IgD-negative memory B cell (primary cell): ENCODE measurements around the gene AKT2. TPM values are rescaled to one million over a fixed set of nuclear protein-coding genes. Genes with fewer than 3 reads are reported as not detected.

Source experiments
- H3K27ac Mint-ChIP-seq, 3 donors: one replicate each; pipeline ENCODE4 v1.8.0; 2020 to 2022; ENCODE audit warnings: mild to moderate bottlenecking in 3 of 3, mixed read lengths in 3 of 3, moderate library complexity in 1 of 3
- H3K27me3 Mint-ChIP-seq: one replicate; pipeline ENCODE4 v1.8.0; 2021; ENCODE audit warnings: mixed read lengths
- H3K36me3 Mint-ChIP-seq: one replicate; pipeline ENCODE4 v1.8.0; 2020; ENCODE audit warnings: mild to moderate bottlenecking, mixed read lengths
- H3K4me1 Mint-ChIP-seq, 3 donors: one replicate each; pipeline ENCODE4 v1.8.0; 2020 to 2022; ENCODE audit warnings: mixed read lengths in 3 of 3, mild to moderate bottlenecking in 1 of 3
- H3K4me3 Mint-ChIP-seq, 4 donors: one replicate each; pipeline ENCODE4 v1.8.0; 2020 to 2022; ENCODE audit warnings: mild to moderate bottlenecking in 4 of 4, mixed read lengths in 4 of 4, moderate library complexity in 3 of 4
- H3K9me3 Mint-ChIP-seq, 3 donors: one replicate each; pipeline ENCODE4 v1.8.0; 2020 to 2021; ENCODE audit warnings: mixed read lengths in 3 of 3, mild to moderate bottlenecking in 1 of 3
- polyA plus RNA-seq: library from polyadenylated mRNA; unstranded; fragments of 300-500 nt; fragmentation: Illumina TruSeq; gene quantifications from one replicate; pipeline ENCODE4 v1.2.3, GENCODE V29; 2021

The AKT2 gene
- polyA plus RNA-seq, 1 donor from 2014 or later = 28.1 TPM

DNA sequence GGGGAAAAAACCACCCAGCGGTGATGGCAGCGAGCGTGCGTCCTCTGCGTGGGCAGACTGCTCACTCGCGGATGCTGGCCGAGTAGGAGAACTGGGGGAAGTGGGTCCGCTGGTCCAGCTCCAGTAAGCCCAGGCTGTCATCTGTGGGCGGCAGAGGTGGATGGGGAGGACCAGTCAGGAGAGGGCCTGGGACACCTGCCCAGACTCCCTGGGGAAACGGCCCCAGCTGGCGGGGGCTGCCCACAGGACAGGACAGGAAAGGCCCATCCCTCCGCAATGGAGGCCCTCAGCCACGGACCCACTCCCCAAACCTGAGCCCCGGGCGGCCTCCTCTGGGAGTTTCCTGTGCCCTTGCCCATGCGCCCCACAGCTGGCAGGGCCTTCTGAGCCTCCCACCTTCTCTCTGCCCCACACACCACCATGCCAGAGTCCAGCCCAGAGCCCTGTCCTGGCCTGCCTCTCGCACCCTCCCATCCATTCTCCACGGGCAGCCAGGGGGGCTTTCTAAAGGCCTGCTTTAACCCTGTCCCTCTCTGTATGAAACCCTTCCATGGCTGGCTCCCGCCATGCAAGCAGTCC is 51.2 kb downstream of the AKT2 start:
- Mint-ChIP-seq H3K27ac (no peak overlapping the region), H3K4me1 (peaks cover 0 to 4% (median 0%) of the 10 kb centered on the region in 3 donors), H3K36me3 (peaks cover 2% of the 10 kb centered on the region), H3K4me3 (no peak overlapping the region), H3K27me3 (no peaks in the 10 kb centered on the region), H3K9me3 (no peaks in the 10 kb centered on the region)

DNA sequence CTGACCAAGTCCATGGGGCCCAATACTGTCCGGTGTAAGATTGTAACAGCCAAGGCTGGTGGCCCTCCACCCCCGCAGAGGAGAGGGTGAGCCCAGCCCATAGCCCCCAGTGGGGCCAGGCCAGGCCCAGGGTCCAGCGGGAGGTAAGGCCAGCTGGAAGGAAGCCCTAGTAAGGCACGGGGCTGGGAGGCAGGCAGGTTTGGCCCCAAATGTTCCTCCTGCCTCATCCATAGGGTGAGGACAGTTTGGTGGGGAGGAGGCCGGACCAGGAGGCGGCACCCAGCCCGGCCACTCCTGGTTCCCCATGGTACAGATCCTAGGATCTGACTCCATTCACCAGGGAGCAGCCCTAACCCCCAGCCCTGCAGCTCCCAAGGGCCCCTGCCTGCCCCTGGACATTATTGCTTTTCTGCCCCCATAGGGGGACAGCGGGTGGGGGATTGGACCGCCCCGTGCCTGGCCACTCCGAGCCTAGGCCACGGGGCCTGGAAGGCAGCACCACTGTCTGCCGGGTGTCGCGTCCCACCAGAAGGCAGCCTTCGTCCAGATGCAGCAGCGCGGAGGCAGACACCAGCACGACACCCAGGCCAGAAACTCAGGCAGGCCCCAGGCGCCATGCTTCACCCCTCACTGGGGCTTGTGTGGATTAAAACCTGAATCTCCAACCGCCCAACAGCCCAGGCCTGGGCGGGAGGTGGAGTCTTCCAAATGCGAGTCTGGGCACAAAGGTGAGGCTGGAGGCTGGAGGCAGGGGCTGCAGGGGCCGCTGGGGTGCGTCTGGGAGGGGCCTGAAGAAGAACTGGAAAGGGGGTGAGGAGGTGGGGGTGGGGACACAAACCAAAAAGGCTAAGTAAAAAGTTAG is 52.0 kb downstream of the AKT2 start:
- Mint-ChIP-seq H3K9me3 (no peaks in the 10 kb centered on the region), H3K4me3 (no peak overlapping the region), H3K4me1 (peaks cover 0 to 4% (median 0%) of the 10 kb centered on the region in 3 donors), H3K27ac (no peak overlapping the region), H3K27me3 (no peaks in the 10 kb centered on the region), H3K36me3 (peaks cover 2% of the 10 kb centered on the region)

DNA sequence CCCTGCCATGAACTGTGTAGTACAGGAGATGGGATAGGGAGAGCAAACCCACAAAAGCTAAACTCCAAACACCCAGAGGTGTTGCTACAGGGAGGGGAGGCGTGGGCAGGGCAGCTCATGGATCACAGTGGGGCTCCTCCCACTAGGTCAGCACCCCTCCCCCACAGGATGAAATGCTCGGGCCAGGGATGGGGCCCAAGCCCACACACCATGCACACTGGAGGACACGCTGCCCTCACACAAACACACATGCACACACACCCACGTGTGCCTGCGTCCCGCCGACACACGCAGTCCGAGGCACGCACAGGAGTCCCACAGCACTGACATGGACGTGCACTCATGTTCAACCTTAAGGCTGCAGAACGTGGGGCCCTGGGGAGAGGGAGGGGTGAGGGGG is 52.7 kb downstream of the AKT2 start:
- no peaks in the 10 kb centered on the region for H3K27me3 Mint-ChIP-seq
- H3K4me1 Mint-ChIP-seq = peaks cover 0 to 4% (median 0%) of the 10 kb centered on the region in 3 donors
- no peaks in the 10 kb centered on the region for H3K9me3 Mint-ChIP-seq
- no peak overlapping the region for H3K4me3 Mint-ChIP-seq
- no peak overlapping the region for H3K27ac Mint-ChIP-seq
- peaks cover 2% of the 10 kb centered on the region for H3K36me3 Mint-ChIP-seq

- Mint-ChIP-seq H3K27me3 (peaks cover 5% of the 10 kb centered on the region), H3K36me3 (peaks cover 2% of the 10 kb centered on the region), H3K9me3 (no peaks in the 10 kb centered on the region), H3K27ac (no peak overlapping the region), H3K4me3 (no peak overlapping the region), H3K4me1 (peaks cover 0 to 6% (median 0%) of the 10 kb centered on the region in 3 donors)
These were observed 53.4 kb downstream of the AKT2 start for GRCh38 chr19:40231544-40232424.

GRCh38 chr19:40231057-40231456 is 54.1 kb downstream of the AKT2 start:
- peaks cover under 1 to 8% (median under 1%) of the 10 kb centered on the region in 3 donors for H3K4me1 Mint-ChIP-seq
- H3K27ac Mint-ChIP-seq = peak overlapping the region in 1 of 3 donors; percentile 53
- peaks cover 2% of the 10 kb centered on the region for H3K36me3 Mint-ChIP-seq
- no peaks in the 10 kb centered on the region for H3K9me3 Mint-ChIP-seq
- H3K4me3 Mint-ChIP-seq = no peak overlapping the region
- peaks cover 7% of the 10 kb centered on the region for H3K27me3 Mint-ChIP-seq

DNA sequence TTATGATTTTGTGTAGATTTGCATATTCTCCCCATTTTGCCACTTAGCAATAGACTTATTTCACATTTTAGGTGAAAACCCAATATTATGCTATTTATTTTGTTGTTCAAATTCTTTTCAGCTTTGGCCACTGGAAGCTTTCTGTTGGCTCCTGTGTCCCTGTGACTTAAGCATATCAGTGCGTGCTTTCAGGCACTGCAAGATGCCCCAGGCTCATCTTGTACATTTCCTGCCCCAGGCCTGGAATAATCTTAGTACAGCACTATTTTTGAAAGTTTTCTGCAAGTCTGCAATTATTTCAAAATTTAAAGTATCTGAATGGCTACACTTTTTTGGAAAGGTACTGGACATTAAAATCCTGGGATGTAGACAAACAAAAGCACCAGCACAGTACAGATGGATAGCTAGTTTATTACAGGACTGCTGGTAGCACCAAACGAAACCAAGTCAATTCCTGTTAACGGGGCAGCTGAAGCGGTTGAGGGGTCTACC is 55.2 kb downstream of the AKT2 start:
- no peak overlapping the region for H3K4me3 Mint-ChIP-seq
- peaks cover 0 to 5% (median 0%) of the 10 kb centered on the region in 3 donors for H3K9me3 Mint-ChIP-seq
- no peak overlapping the region for H3K27ac Mint-ChIP-seq
- peaks cover 17% of the 10 kb centered on the region for H3K27me3 Mint-ChIP-seq
- peaks cover 2 to 15% (median 8%) of the 10 kb centered on the region in 3 donors for H3K4me1 Mint-ChIP-seq
- peaks cover 2% of the 10 kb centered on the region for H3K36me3 Mint-ChIP-seq

- Mint-ChIP-seq H3K4me1 (peaks cover 2 to 15% (median 8%) of the 10 kb centered on the region in 3 donors), H3K4me3 (no peak overlapping the region), H3K9me3 (peaks cover 0 to 5% (median 0%) of the 10 kb centered on the region in 3 donors), H3K27ac (no peak overlapping the region), H3K27me3 (peaks cover 20% of the 10 kb centered on the region), H3K36me3 (peaks cover 2% of the 10 kb centered on the region)
These were observed 55.7 kb downstream of the AKT2 start for GRCh38 chr19:40229484-40229883.

- H3K4me1 Mint-ChIP-seq = peaks cover 2 to 15% (median 8%) of the 10 kb centered on the region in 3 donors
These were observed 56.3 kb downstream of the AKT2 start for GRCh38 chr19:40228863-40229262.

GRCh38 chr19:40228346-40228745 is 56.8 kb downstream of the AKT2 start:
- H3K4me1 Mint-ChIP-seq = peaks cover 2 to 15% (median 8%) of the 10 kb centered on the region in 3 donors
- peaks cover 2% of the 10 kb centered on the region for H3K36me3 Mint-ChIP-seq
- H3K27me3 Mint-ChIP-seq = peaks cover 29% of the 10 kb centered on the region
- no peak overlapping the region for H3K27ac Mint-ChIP-seq
- H3K4me3 Mint-ChIP-seq = no peak overlapping the region
- peaks cover 0 to 5% (median 0%) of the 10 kb centered on the region in 3 donors for H3K9me3 Mint-ChIP-seq

More at GRCh38 chr19:40228863-40229262, 56.3 kb downstream of the AKT2 start:
- Mint-ChIP-seq H3K4me3 (peak overlapping the region in 1 of 4 donors; percentile 5), H3K9me3 (peaks cover 0 to 5% (median 0%) of the 10 kb centered on the region in 3 donors), H3K27me3 (peaks cover 26% of the 10 kb centered on the region), H3K36me3 (peaks cover 2% of the 10 kb centered on the region), H3K27ac (no peak overlapping the region)

DNA sequence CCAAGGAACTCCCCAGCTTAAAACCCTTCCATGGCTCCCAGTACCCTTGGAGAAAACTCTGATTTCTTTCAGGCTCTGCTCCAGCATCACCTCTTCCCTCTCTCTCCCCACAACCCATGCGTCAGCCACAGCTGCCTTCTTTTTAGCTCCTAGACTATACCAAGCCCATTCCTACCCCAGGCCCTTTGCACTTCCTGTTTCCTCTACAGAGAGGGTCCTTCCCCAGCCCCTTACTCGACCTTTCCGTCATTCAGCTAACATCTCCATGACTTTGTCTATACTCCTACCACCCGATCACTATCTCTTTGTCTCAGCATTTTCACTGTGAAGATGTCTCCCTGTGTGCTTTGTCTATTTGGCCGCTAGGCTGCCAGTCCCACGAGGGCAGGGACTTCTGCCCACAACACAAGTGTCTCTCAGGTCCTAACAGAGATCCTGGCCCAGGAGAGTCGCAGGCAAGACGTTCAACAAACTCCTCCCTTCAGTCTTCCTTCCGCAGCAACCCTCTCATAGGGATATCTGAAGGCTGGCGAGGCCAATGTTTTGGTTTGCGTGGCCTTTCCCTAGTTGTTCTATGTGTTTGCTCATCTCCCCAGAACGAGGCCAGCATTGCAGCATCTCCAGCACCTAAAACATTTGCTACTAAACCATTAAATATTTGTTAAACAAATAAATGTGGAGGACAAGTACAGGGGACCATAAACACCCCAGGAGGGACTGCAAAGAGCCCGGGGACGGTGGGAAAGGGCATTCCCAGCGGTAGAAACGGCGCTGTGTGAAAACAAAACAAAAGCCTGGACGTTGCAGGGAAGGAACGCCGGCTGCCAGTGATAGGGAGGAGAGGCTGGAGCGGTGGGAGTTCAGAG is 59.5 kb downstream of the AKT2 start:
- H3K4me3 Mint-ChIP-seq = peak overlapping the region in 2 of 4 donors; percentile 35 to 57
- peaks cover 2% of the 10 kb centered on the region for H3K36me3 Mint-ChIP-seq
- H3K4me1 Mint-ChIP-seq = peaks cover 8 to 20% (median 15%) of the 10 kb centered on the region in 3 donors
- peaks cover 3 to 8% (median 3%) of the 10 kb centered on the region in 3 donors for H3K9me3 Mint-ChIP-seq
- H3K27me3 Mint-ChIP-seq = peaks cover 37% of the 10 kb centered on the region
- peak overlapping the region; percentile 2 to 82 (median 76) for H3K27ac Mint-ChIP-seq

GRCh38 chr19:40224342-40225150 is 60.6 kb downstream of the AKT2 start:
- H3K4me1 Mint-ChIP-seq = peaks cover 8 to 20% (median 15%) of the 10 kb centered on the region in 3 donors
- H3K27me3 Mint-ChIP-seq = peaks cover 42% of the 10 kb centered on the region
- H3K9me3 Mint-ChIP-seq = peaks cover 3 to 8% (median 3%) of the 10 kb centered on the region in 3 donors
- no peak overlapping the region for H3K27ac Mint-ChIP-seq
- H3K4me3 Mint-ChIP-seq = peak overlapping the region in 1 of 4 donors; percentile 17
- H3K36me3 Mint-ChIP-seq = peaks cover 2% of the 10 kb centered on the region

DNA sequence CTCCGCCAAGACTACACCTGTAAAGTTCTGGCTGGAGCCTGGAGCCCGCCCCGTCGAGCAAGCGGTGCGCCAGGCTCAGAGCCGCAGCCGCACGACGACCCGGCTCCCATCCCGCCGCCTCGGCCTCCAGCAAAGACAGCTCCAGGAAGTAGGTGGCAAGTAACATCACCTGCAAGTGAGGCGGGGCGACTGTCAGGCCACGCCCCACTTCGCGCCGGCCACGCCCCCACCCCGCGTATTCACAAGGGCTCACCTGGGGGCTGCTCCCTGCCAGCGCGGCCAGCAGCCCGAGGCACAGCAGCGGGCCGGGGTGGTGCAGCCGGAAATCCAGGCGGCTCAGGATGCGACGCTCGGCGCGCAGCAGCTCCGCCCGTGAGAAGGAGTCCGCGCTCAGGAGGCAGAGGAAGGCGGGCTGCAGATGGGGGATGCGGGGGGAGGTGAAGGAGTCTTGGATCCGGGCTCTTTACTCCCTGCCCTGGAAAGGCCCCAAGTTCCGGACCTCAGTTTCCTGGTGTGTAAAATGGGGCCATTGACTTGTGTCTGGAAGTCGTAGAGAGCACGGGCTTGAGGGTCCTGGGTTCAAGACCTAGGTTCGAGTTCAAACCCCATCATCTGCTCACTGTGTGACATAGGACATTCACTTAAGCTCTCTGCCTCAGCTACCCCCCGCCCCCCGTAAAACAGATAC is 61.9 kb downstream of the AKT2 start:
- Mint-ChIP-seq H3K27ac (no peak overlapping the region), H3K4me1 (peaks cover 8 to 16% (median 15%) of the 10 kb centered on the region in 3 donors), H3K36me3 (peaks cover 2% of the 10 kb centered on the region), H3K9me3 (peaks cover 3 to 8% (median 3%) of the 10 kb centered on the region in 3 donors), H3K27me3 (peaks cover 54% of the 10 kb centered on the region), H3K4me3 (no peak overlapping the region)
